Astrocyte (in vitro differentiated cells and primary cell): ENCODE data around the gene CYTIP. TPM values are rescaled to one million over a fixed set of nuclear protein-coding genes. Genes with fewer than 3 reads are reported as not detected.

Source experiments
- DNase-seq: peaks from one replicate; pipeline ENCODE4 v3.0.0-alpha.2; 2010; ENCODE audit warnings: low read depth
- FAIRE-seq: peaks from 2 replicates; lab custom pipeline; 2011; peaks lifted over from hg19 to GRCh38; lab: Jason Lieb, UNC
- H2AFZ ChIP-seq: 2 replicates; pipeline ENCODE4 v1.6.0; 2012; ENCODE audit warnings: low read depth, low read length, inconsistent platforms
- H3K27ac ChIP-seq: 2 replicates; pipeline ENCODE4 v1.5.1; 2011; ENCODE audit warnings: low read depth, low read length, inconsistent platforms
- H3K27me3 ChIP-seq: 2 replicates; pipeline ENCODE4 v1.6.0; 2011; ENCODE audit warnings: low read length, inconsistent platforms; ENCODE audit not compliant: insufficient read depth
- H3K36me3 ChIP-seq: 2 replicates; pipeline ENCODE4 v1.5.1; 2011; ENCODE audit warnings: low read length, inconsistent platforms; ENCODE audit not compliant: insufficient read depth
- H3K4me1 ChIP-seq: 2 replicates; pipeline ENCODE4 v1.5.1; 2011; ENCODE audit warnings: low read length, inconsistent platforms; ENCODE audit not compliant: insufficient read depth
- H3K4me2 ChIP-seq: 2 replicates; pipeline ENCODE4 v1.6.0; 2012; ENCODE audit warnings: low read length, inconsistent platforms
- H3K4me3 ChIP-seq: 2 replicates; pipeline ENCODE4 v1.5.1; 2011; ENCODE audit warnings: low read depth, mild to moderate bottlenecking, low read length, inconsistent platforms; ENCODE audit not compliant: insufficient read depth
- H3K79me2 ChIP-seq: 2 replicates; pipeline ENCODE4 v1.6.0; 2012; ENCODE audit warnings: mild to moderate bottlenecking, low read length, inconsistent platforms; ENCODE audit not compliant: insufficient read depth
- H3K9ac ChIP-seq: 2 replicates; pipeline ENCODE4 v1.6.0; 2012; ENCODE audit warnings: mild to moderate bottlenecking, low read length, inconsistent platforms
- H3K9me3 ChIP-seq: 2 replicates; pipeline ENCODE4 v1.5.1; 2012; ENCODE audit warnings: low read depth, mild to moderate bottlenecking, low read length, inconsistent platforms; ENCODE audit not compliant: insufficient read depth
- H4K20me1 ChIP-seq: 2 replicates; pipeline ENCODE4 v1.6.0; 2012; ENCODE audit warnings: low read length, inconsistent platforms; ENCODE audit not compliant: insufficient read depth
- H3K27ac Mint-ChIP-seq: one replicate; pipeline ENCODE4 v1.8.0; 2021; ENCODE audit warnings: mild to moderate bottlenecking, mixed read lengths; ENCODE audit not compliant: unreplicated experiment
- H3K27me3 Mint-ChIP-seq: one replicate; pipeline ENCODE4 v1.8.0; 2021; ENCODE audit warnings: low read depth, mixed read lengths; ENCODE audit not compliant: unreplicated experiment
- H3K36me3 Mint-ChIP-seq: one replicate; pipeline ENCODE4 v1.8.0; 2021; ENCODE audit warnings: low read depth, mixed read lengths; ENCODE audit not compliant: unreplicated experiment
- H3K4me1 Mint-ChIP-seq: one replicate; pipeline ENCODE4 v1.8.0; 2021; ENCODE audit warnings: low read depth, mixed read lengths; ENCODE audit not compliant: unreplicated experiment
- H3K4me3 Mint-ChIP-seq: one replicate; pipeline ENCODE4 v1.8.0; 2021; ENCODE audit warnings: mild to moderate bottlenecking, moderate library complexity, mixed read lengths; ENCODE audit not compliant: unreplicated experiment
- H3K9me3 Mint-ChIP-seq: one replicate; pipeline ENCODE4 v1.8.0; 2021; ENCODE audit warnings: mild to moderate bottlenecking, mixed read lengths; ENCODE audit not compliant: unreplicated experiment
- EZH2 ChIP-seq: IDR thresholded peaks from 2 replicates; pipeline ENCODE4 v1.6.1; 2012; ENCODE audit warnings: mild to moderate bottlenecking, low read length, inconsistent platforms; ENCODE audit not compliant: insufficient read depth
- total RNA-seq: library from RNA; stranded (reverse); gene quantifications from 2 replicates; pipeline ENCODE4 v1.2.1, GENCODE V29; 2021
- TF ChIP-seq, protein P1 (sequence below): IDR thresholded peaks from 2 replicates; pipeline ENCODE4 v1.5.1; 2011; ENCODE audit warnings: low read depth, mild to moderate bottlenecking, inconsistent platforms, low read length, moderate library complexity; ENCODE audit not compliant: insufficient read depth

Gene CYTIP
- total RNA-seq, 1 donor from 2014 or later: 0.16 TPM

DNA sequence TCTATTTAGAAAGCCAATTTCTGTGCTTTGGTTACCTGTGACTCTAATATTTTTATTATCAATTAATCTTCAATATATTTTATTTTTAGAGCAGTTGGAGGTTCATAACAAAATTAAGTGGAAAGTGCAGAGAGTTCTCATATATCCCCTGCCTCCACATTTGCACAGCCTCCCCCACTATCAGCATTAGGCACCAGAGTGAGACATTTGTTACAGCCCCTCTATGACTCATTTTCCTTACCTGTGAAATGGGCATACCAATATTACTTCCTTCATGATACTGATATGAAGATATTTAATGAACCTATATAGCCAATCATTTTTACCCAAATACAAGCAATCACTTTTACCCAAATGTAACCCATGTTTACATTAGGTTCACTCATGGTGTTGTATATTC, 34.0 kb upstream of the CYTIP start:
- Mint-ChIP-seq H3K9me3 (peaks cover 2% of the 10 kb centered on the region), H3K4me3 (no peak overlapping the region), H3K36me3 (no peaks in the 10 kb centered on the region), H3K4me1 (no peaks in the 10 kb centered on the region), H3K27me3 (no peaks in the 10 kb centered on the region), H3K27ac (no peak overlapping the region)
- no peaks in the 10 kb centered on the region for H3K9me3 ChIP-seq
- H2AFZ ChIP-seq: no peak overlapping the region
- H3K4me3 ChIP-seq: no peak overlapping the region
- H3K27me3 ChIP-seq: no peaks in the 10 kb centered on the region
- peaks cover 5% of the 10 kb centered on the region for H3K4me1 ChIP-seq
- no peak overlapping the region for H3K4me2 ChIP-seq
- H3K27ac ChIP-seq: no peak overlapping the region
- no peaks in the 10 kb centered on the region for H4K20me1 ChIP-seq
- no peaks in the 10 kb centered on the region for H3K36me3 ChIP-seq
- TF ChIP-seq, protein P1, sequence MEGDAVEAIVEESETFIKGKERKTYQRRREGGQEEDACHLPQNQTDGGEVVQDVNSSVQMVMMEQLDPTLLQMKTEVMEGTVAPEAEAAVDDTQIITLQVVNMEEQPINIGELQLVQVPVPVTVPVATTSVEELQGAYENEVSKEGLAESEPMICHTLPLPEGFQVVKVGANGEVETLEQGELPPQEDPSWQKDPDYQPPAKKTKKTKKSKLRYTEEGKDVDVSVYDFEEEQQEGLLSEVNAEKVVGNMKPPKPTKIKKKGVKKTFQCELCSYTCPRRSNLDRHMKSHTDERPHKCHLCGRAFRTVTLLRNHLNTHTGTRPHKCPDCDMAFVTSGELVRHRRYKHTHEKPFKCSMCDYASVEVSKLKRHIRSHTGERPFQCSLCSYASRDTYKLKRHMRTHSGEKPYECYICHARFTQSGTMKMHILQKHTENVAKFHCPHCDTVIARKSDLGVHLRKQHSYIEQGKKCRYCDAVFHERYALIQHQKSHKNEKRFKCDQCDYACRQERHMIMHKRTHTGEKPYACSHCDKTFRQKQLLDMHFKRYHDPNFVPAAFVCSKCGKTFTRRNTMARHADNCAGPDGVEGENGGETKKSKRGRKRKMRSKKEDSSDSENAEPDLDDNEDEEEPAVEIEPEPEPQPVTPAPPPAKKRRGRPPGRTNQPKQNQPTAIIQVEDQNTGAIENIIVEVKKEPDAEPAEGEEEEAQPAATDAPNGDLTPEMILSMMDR: no peak
- no peak for DNase-seq
- H3K9ac ChIP-seq: no peak overlapping the region
- FAIRE-seq: no peak
- H3K79me2 ChIP-seq: no peaks in the 10 kb centered on the region

DNA sequence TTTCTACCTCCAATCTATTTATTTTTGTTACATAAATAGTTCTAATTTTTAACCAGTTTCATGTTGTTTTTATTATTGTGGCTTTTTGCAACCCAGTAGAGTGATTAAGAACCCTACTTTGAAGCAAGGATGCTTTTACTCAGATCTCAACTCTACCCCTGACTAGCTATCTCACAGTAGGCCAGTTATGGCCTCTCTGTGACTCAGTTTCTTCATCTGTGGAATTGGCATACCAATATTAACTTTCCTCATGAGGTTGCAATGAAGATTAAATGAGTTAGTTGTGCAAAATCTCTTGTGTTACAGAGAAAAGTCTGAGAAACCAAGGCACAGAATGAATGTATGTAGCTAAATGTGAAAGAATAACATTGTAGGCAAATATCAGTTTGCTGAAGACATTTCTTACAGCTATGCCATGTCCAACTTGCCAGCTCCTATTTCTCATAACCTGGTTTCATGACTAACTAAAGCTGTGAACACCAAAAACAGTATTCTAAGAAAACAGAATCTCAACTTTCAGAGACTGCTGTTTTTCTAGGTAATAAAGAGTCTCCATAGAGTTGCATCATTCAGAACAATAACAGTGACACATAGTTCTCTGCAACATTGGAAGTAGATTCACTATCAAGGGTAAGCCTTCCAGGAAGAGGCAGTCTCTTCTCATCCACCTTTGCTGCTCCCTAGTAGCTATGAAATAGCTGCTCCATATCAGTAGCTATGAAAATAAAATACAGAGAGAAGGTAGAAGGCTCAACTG, 33.2 kb upstream of the CYTIP start:
- Histone ChIP-seq H3K4me2 (no peak overlapping the region), H4K20me1 (no peaks in the 10 kb centered on the region), H3K9me3 (no peaks in the 10 kb centered on the region), H3K4me3 (no peak overlapping the region), H3K4me1 (peaks cover 5% of the 10 kb centered on the region), H2AFZ (no peak overlapping the region), H3K27me3 (no peaks in the 10 kb centered on the region), H3K36me3 (no peaks in the 10 kb centered on the region), H3K9ac (no peak overlapping the region), H3K79me2 (no peaks in the 10 kb centered on the region), H3K27ac (no peak overlapping the region)
- no peak for FAIRE-seq
- no peaks in the 10 kb centered on the region for H3K4me1 Mint-ChIP-seq
- no peak overlapping the region for H3K27ac Mint-ChIP-seq
- no peak overlapping the region for H3K4me3 Mint-ChIP-seq
- H3K27me3 Mint-ChIP-seq: no peaks in the 10 kb centered on the region
- TF ChIP-seq EZH2: no peak
- TF ChIP-seq, protein P1: no peak
- no peak for DNase-seq
- peaks cover 2% of the 10 kb centered on the region for H3K9me3 Mint-ChIP-seq
- H3K36me3 Mint-ChIP-seq: no peaks in the 10 kb centered on the region

DNA sequence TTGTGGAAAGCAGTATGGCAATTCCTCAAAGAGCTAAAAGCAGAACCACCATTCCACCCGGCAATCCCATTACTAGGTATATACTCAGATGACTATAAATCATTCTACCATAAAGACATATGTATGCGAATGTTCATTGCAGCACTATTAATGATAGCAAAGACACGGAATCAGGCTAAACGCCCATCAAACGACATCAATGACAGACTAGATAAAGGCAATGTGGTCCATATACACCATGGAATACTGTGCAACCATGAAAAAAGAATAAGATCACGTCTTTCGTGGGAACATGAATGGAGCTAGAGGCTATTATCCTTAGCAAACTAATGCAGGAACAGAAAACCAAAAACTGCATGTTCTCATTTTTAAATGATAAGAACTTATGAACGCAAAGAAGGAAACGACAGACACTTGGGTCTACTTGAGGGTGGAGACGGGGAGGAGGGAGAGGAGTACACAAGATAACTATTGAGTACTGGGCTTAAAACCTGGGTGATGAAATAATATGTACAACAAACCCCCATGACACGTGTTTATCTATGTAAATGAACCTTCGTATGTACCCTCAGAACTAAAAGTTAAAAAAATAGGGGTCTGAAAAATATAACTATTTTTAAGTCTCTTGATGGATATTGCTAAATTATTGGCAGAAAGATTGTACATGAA, 32.0 kb upstream of the CYTIP start:
- H3K4me3 Mint-ChIP-seq: no peak overlapping the region
- TF ChIP-seq, protein P1: no peak
- TF ChIP-seq EZH2: no peak
- Histone ChIP-seq H3K27me3 (no peaks in the 10 kb centered on the region), H3K4me3 (no peak overlapping the region), H3K9ac (no peak overlapping the region), H3K4me2 (no peak overlapping the region), H3K9me3 (no peaks in the 10 kb centered on the region), H3K79me2 (no peaks in the 10 kb centered on the region), H3K4me1 (peaks cover 5% of the 10 kb centered on the region), H3K36me3 (no peaks in the 10 kb centered on the region), H4K20me1 (no peaks in the 10 kb centered on the region), H3K27ac (no peak overlapping the region), H2AFZ (no peak overlapping the region)
- H3K27ac Mint-ChIP-seq: no peak overlapping the region
- H3K36me3 Mint-ChIP-seq: no peaks in the 10 kb centered on the region
- no peak for DNase-seq
- peaks cover 2% of the 10 kb centered on the region for H3K9me3 Mint-ChIP-seq
- FAIRE-seq: no peak
- H3K4me1 Mint-ChIP-seq: no peaks in the 10 kb centered on the region
- no peaks in the 10 kb centered on the region for H3K27me3 Mint-ChIP-seq
